ENCODE data around the gene MCF2L2. TPM values are rescaled to one million over a fixed set of nuclear protein-coding genes. Genes with fewer than 3 reads are reported as not detected.

The MCF2L2 gene
- total and polyA plus RNA-seq, 2 donors (not counting 1 experiment from before 2014, with no cell fraction given) = 0.03 to 1.6 TPM

GRCh38 chr3:183264268-183264667 is 164.2 kb downstream of the MCF2L2 start:
- H3K36me3 ChIP-seq (replicated peaks in 1 of 2; ENCODE audit: control extremely low read depth in 1 of 2, control insufficient read depth in 1 of 2, extremely low read depth in 1 of 2, insufficient read depth in 2 of 2, low read length in 1 of 2) = no peaks in the 10 kb centered on the region
- Mint-ChIP-seq H3K27me3 (peaks cover 13% of the 10 kb centered on the region), H3K4me3 (no peak overlapping the region), H3K9me3 (ENCODE audit: insufficient read depth) (no peaks in the 10 kb centered on the region), H3K27ac (no peak overlapping the region), H3K4me1 (peaks cover 16% of the 10 kb centered on the region)
- intact Hi-C loops (cut with micrococcal nuclease) = no loop called here
- POLR2A ChIA-PET = no interaction called here
- TF ChIP-seq EZH2 (IDR thresholded peaks at IDR 0.05; ENCODE audit: borderline replicate concordance, insufficient read depth, low read depth, low read length, poor library complexity, severe bottlenecking) (no peak), CTCF (IDR thresholded peaks at IDR 0.05) (no peak)
- H3K4me3 ChIP-seq (ENCODE audit: control extremely low read depth in 1 of 5, extremely low read depth in 1 of 5, insufficient read depth in 1 of 5, low read depth in 2 of 5, low read length in 4 of 5) = no peak overlapping the region
- peaks cover 15 to 17% of the 10 kb centered on the region in 2 donors for H3K4me1 ChIP-seq (ENCODE audit: control insufficient read depth in 2 of 2, insufficient read depth in 2 of 2, low read length in 2 of 2)
- H3K79me2 ChIP-seq (ENCODE audit: control insufficient read depth, insufficient read depth, low read length) = no peaks in the 10 kb centered on the region
- no peaks in the 10 kb centered on the region for H3K9me3 ChIP-seq (ENCODE audit: control extremely low read depth in 1 of 3, control insufficient read depth in 2 of 3, insufficient read depth in 1 of 3, low read length in 2 of 3)
- no peak for DNase-seq
- CTCF ChIA-PET = no interaction called here
- H3K4me2 ChIP-seq (replicated peaks; ENCODE audit: low read depth, low read length, poor library complexity, severe bottlenecking) = no peak overlapping the region
- H3K9ac ChIP-seq (ENCODE audit: low read length) = no peak overlapping the region
- ATAC-seq (ENCODE audit: low read depth) = no peak
- no peak overlapping the region for H3K27ac ChIP-seq (ENCODE audit: low read length in 2 of 2)
- no peak overlapping the region for H2AFZ ChIP-seq (ENCODE audit: insufficient read depth, low read depth, low read length, poor library complexity, severe bottlenecking)
- peaks cover 0 to 3% (median 0%) of the 10 kb centered on the region in 4 experiments for H3K27me3 ChIP-seq (replicated peaks in 1 of 4; ENCODE audit: control extremely low read depth in 1 of 4, control insufficient read depth in 3 of 4, insufficient read depth in 4 of 4, low read length in 3 of 4)
- 57% methylated on average over 1 of the region's 5 CpGs for WGBS (ENCODE audit: insufficient coverage)
- no peaks in the 10 kb centered on the region for H4K20me1 ChIP-seq (ENCODE audit: control insufficient read depth, insufficient read depth, low read length, poor library complexity, severe bottlenecking)

DNA sequence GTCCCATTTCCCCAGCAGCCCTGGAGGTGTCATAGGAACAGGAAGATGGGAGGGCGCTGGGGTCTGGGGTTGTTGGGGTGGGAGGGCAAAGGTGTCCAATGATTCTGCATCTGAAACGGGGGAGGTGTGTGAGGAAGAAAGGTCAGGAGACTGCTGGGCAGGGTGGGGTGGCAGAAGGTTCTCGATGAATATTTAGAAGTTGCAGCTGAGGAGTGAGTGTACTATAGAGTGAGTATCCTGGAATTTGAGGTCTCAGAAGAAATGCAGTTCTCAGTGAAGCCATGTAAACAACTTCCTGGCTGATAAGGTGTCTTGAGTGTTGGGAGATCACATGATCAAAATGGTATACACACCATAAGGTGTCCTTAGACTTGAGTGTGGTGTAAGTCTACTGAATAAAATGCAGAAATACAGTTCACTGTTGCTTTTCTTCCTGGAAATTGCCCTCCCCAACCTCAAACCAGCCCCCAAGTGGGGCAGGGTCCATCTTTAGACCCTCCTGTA is 165.5 kb downstream of the MCF2L2 start:
- H3K79me2 ChIP-seq (ENCODE audit: control insufficient read depth, insufficient read depth, low read length) = no peaks in the 10 kb centered on the region
- no peaks in the 10 kb centered on the region for H4K20me1 ChIP-seq (ENCODE audit: control insufficient read depth, insufficient read depth, low read length, poor library complexity, severe bottlenecking)
- no peaks in the 10 kb centered on the region for H3K9me3 Mint-ChIP-seq (ENCODE audit: insufficient read depth)
- H3K4me1 ChIP-seq (ENCODE audit: control insufficient read depth in 2 of 2, insufficient read depth in 2 of 2, low read length in 2 of 2) = peaks cover 15 to 18% of the 10 kb centered on the region in 2 donors
- intact Hi-C loops (cut with micrococcal nuclease) = no loop called here
- H3K27me3 ChIP-seq (replicated peaks in 1 of 4; ENCODE audit: control extremely low read depth in 1 of 4, control insufficient read depth in 3 of 4, insufficient read depth in 4 of 4, low read length in 3 of 4) = peaks cover 0 to 3% (median 0%) of the 10 kb centered on the region in 4 experiments
- H3K27ac Mint-ChIP-seq = no peak overlapping the region
- H3K27me3 Mint-ChIP-seq = peaks cover 8% of the 10 kb centered on the region
- H3K9me3 ChIP-seq (ENCODE audit: control extremely low read depth in 1 of 3, control insufficient read depth in 2 of 3, insufficient read depth in 1 of 3, low read length in 2 of 3) = no peaks in the 10 kb centered on the region
- ATAC-seq (ENCODE audit: low read depth) (no peak), DNase-seq (no peak)
- no peak overlapping the region for H2AFZ ChIP-seq (ENCODE audit: insufficient read depth, low read depth, low read length, poor library complexity, severe bottlenecking)
- no peaks in the 10 kb centered on the region for H3K36me3 ChIP-seq (replicated peaks in 1 of 2; ENCODE audit: control extremely low read depth in 1 of 2, control insufficient read depth in 1 of 2, extremely low read depth in 1 of 2, insufficient read depth in 2 of 2, low read length in 1 of 2)
- no peak overlapping the region for H3K4me3 ChIP-seq (ENCODE audit: control extremely low read depth in 1 of 5, extremely low read depth in 1 of 5, insufficient read depth in 1 of 5, low read depth in 2 of 5, low read length in 4 of 5)
- WGBS (ENCODE audit: insufficient coverage) = 94% methylated on average over 3 of the region's 3 CpGs
- TF ChIP-seq EZH2 (IDR thresholded peaks at IDR 0.05; ENCODE audit: borderline replicate concordance, insufficient read depth, low read depth, low read length, poor library complexity, severe bottlenecking) (no peak), CTCF (IDR thresholded peaks at IDR 0.05) (no peak)
- ChIA-PET POLR2A (no interaction called here), CTCF (no interaction called here)
- H3K4me2 ChIP-seq (replicated peaks; ENCODE audit: low read depth, low read length, poor library complexity, severe bottlenecking) = no peak overlapping the region
- H3K9ac ChIP-seq (ENCODE audit: low read length) = no peak overlapping the region
- H3K27ac ChIP-seq (ENCODE audit: low read length in 2 of 2) = no peak overlapping the region
- H3K4me1 Mint-ChIP-seq = peaks cover 19% of the 10 kb centered on the region
- no peak overlapping the region for H3K4me3 Mint-ChIP-seq

Measured in B cell (primary cell).